ENCODE data around the gene C19orf47. TPM values are rescaled to one million over a fixed set of nuclear protein-coding genes. Genes with fewer than 3 reads are reported as not detected.

C19orf47 gene
- total RNA-seq, result 8.2 and 9.0 TPM in 2 replicates

GRCh38 chr19:40348125-40348913 lies at the start of gene C19orf47, which contains the start of gene PLD3:
C19orf47 (minus strand) TSS chr19:40348397; CDS start chr19:40341857, 6,540 bp downstream.
PLD3 (plus strand) TSS chr19:40348695; CDS start chr19:40366484, 17,789 bp downstream.

GRCh38 chr19:40390084-40390742 lies 42.0 kb upstream of the C19orf47 start, which contains the start of gene HIPK4:
HIPK4 (minus strand) TSS chr19:40390181; CDS start chr19:40389902, 279 bp downstream.

GRCh38 chr19:40284501-40285352 lies 63.5 kb downstream of the C19orf47 start, which contains the start of gene AKT2:
AKT2 (minus strand) TSS chr19:40285345; CDS start chr19:40265267, 20,078 bp downstream.

Other genes with a start within 250 kb of the C19orf47 start
- 6.9 and 7.6 TPM in 2 replicates for gene MAP3K10, start 157.0 kb downstream of the C19orf47 start, total RNA-seq
- not detected in 2 replicates for gene TTC9B, start 130.0 kb downstream of the C19orf47 start, total RNA-seq
- gene CCNP, start 121.7 kb downstream of the C19orf47 start, total RNA-seq, result under 0.01 and 0.19 TPM in 2 replicates
- gene AKT2, start 63.1 kb downstream of the C19orf47 start, total RNA-seq, result 63.5 and 64.5 TPM in 2 replicates
- 118 and 344 TPM in 2 replicates for gene PLD3, start 298 bp upstream of the C19orf47 start, total RNA-seq
- gene HIPK4, start 41.8 kb upstream of the C19orf47 start, total RNA-seq, result 0.19 and 0.28 TPM in 2 replicates
- gene PRX, start 65.0 kb upstream of the C19orf47 start, total RNA-seq, result 0.58 and 1.7 TPM in 2 replicates
- gene SERTAD1, start 77.6 kb upstream of the C19orf47 start, total RNA-seq, result 23.4 and 47.7 TPM in 2 replicates
- 20.6 and 28.9 TPM in 2 replicates for gene SERTAD3, start 95.9 kb upstream of the C19orf47 start, total RNA-seq
- 63.1 and 82.1 TPM in 2 replicates for gene BLVRB, start 117.3 kb upstream of the C19orf47 start, total RNA-seq
- gene SPTBN4, start 118.6 kb upstream of the C19orf47 start, total RNA-seq, result 0.77 and 3.7 TPM in 2 replicates
- gene SHKBP1, start 228.5 kb upstream of the C19orf47 start, total RNA-seq, result 18.6 and 33.0 TPM in 2 replicates

Measured in regular cardiac myocyte (primary cell).